ENCODE results near the gene KRTAP9-6. TPM values are rescaled to one million over a fixed set of nuclear protein-coding genes. Genes with fewer than 3 reads are reported as not detected.
"Not testable (repeated sequence)": the region's sequence is repeated elsewhere in the genome, so short reads cannot be mapped to it uniquely, and the experiment has no call there.

Gene KRTAP9-6
- not detected for total RNA-seq

GRCh38 chr17:41265078-41265477 lies at the start of gene KRTAP9-6:
TSS of gene KRTAP9-6 (plus strand) at chr17:41265378. CDS start at chr17:41265378, 0 bp downstream.
- ATAC-seq: no peak

- no peak for ATAC-seq
Measured at GRCh38 chr17:41215681-41216080, 49.5 kb upstream of the KRTAP9-6 start.

DNA sequence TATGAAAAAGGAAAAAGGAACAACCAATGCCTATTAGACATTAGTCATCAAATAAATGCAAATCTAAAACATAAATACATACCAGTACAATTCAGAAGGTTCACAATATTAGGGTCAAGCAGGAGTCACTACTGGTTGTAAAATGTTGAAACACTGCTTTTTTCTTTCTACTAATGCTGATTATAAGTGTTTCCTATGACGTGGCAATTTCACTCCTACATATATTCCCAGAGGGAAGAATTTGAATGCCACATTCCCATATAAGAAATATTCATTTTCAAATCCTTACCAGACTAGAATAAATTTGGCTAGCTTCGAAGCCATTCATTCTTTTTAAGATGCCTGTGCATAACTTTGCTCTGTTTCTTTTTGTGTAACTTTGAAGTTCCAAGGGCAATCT lies 41.4 kb upstream of the KRTAP9-6 start:
- no peak for ATAC-seq

DNA sequence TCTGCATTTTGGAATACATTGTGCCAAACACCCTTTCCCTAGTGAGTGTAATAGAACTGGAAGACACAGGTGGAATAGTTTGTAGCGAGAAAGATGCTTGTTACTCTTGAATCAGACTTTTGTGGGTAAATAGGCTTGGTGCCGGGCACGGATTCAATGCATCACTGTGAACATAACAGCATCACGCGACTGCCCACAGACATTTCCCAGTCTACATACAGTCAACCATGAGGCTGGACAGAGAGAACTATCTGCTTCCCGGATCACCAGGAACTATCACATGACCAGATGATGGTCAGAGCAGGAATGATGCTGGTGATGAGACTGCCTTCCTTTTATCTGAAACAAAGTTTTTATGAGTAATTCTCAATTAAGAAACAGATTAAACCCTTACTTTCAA lies 39.1 kb upstream of the KRTAP9-6 start:
- ATAC-seq: no peak

GRCh38 chr17:41226598-41227095 lies 38.5 kb upstream of the KRTAP9-6 start, which contains the start of gene KRTAP9-2:
TSS of gene KRTAP9-2 (plus strand) at chr17:41226648. CDS start at chr17:41226655, 7 bp downstream.
- not testable (repeated sequence) for ATAC-seq

DNA sequence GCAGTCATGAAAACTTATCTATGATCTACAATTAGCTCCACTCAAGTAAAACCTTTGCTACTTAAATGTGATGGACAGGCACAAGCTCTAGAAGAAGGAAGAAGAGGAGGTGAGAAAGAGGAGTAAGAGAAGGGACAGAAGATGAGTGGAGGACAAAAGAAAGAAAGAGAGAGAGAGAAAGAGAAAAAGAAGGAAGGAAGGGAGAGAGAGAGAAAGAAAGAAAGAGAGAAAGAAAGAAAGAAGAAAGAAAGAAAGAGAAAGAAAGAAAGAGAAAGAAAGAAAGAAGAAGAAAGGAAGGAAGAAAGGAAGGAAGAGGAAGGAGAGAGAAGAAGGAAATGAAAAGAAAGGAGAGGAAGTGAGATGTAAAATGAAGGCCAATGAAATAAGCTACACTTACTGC lies 35.1 kb upstream of the KRTAP9-6 start:
- ATAC-seq: no peak

DNA sequence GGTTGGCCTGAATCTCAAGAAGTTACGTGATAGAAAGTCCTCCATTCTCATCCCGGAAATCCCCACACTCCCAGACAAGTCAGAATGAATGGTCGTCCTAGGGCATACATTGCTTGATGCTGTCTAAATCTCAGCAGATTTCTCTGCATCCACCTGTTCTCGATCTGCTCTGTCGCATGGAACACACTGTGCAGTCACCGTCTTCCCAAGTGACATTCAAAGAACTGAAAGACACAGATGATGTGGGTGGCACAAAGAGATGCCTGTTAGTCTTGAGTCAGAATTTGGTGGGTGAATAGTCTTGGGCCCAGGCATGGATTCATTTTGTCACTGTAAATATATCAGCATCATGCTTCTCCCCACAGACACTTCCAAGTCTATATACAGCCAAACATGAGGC lies 33.4 kb upstream of the KRTAP9-6 start:
- no peak for ATAC-seq

- ATAC-seq: not testable (repeated sequence)
Measured at GRCh38 chr17:41232399-41233105, 32.6 kb upstream of the KRTAP9-6 start, which contains the start of gene KRTAP9-3. TSS of gene KRTAP9-3 (plus strand) at chr17:41232449. CDS start at chr17:41232502, 53 bp downstream.

DNA sequence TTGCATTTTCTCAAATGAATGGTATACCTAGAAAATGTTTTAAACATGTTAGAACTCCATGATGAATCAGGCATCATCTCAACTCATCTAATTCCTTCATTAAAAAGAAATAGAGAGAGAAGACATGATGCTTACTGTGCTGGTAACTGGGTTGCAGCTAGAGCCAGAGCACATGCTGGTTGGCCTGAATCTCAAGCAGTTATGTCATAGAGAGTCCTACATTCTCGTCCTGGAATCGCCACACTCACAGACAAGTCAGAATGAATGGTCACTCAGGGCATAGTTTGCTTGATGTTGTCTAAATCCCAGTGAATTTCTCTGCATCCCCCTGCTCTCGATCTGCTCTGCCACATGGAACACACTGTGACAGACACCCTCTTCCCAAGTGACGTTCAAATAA lies 28.1 kb upstream of the KRTAP9-6 start:
- not testable (repeated sequence) for ATAC-seq

DNA sequence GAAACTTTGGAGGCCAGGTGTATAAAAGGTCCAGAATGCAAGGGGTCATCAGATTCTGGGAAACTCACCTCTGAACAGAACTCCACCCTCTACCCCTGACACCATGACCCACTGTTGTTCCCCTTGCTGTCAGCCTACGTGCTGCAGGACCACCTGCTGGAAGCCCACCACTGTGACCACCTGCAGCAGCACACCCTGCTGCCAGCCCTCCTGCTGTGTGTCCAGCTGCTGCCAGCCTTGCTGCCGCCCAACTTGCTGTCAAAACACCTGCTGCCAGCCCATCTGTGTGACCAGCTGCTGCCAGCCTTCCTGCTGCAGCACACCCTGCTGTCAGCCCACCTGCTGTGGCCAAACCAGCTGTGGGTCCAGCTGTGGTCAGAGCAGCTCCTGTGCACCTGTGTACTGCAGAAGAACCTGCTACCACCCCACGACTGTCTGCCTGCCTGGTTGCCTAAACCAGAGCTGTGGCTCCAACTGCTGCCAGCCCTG lies 27.2 kb upstream of the KRTAP9-6 start, which contains the start of gene KRTAP9-8:
KRTAP9-8 (plus strand) TSS at position 51 of the 489 bp plus-strand sequence; CDS start at position 104, 53 bp downstream.
- ATAC-seq: not testable (repeated sequence)

GRCh38 chr17:41246995-41247787 lies 18.0 kb upstream of the KRTAP9-6 start:
- not testable (repeated sequence) for ATAC-seq

DNA sequence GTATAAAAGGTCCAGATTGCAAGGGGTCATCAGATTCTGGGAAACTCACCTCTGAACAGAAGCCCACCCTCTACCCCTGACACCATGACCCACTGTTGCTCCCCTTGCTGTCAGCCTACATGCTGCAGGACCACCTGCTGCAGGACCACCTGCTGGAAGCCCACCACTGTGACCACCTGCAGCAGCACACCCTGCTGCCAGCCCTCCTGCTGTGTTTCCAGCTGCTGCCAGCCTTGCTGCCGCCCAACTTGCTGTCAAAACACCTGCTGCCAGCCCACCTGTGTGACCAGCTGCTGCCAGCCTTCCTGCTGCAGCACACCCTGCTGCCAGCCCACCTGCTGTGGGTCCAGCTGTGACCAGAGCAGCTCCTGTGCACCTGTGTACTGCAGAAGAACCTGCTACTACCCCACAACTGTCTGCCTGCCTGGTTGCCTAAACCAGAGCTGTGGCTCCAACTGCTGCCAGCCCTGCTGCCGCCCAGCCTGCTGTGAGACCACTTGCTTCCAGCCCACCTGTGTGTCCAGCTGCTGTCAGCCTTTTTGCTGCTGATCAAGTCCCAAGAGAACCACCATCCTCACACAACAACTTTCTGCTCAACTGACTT lies 15.4 kb upstream of the KRTAP9-6 start, which contains the start of gene KRTAP9-4:
KRTAP9-4 (plus strand) TSS at position 51 of the 604 bp plus-strand sequence; CDS start at position 85, 34 bp downstream.
- ATAC-seq: not testable (repeated sequence)

DNA sequence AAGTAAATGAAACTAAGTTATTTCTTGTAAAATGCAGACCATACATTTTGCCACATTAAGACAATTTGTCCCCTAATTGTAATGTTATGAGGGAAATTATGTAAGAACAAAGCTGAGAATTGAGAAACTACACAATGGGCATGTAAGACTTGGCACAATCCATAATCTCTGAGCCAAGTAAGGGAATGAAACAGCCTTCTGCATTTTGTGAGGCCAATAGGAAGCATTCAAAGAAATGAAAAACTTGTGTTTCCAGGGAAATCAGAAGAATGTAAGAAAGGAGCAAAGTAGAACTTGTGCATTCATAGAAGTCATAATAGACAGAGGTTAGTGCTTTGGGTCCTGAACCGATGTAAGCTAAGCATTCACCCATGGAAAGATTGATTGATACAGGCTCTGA lies 13.9 kb upstream of the KRTAP9-6 start:
- ATAC-seq: no peak

DNA sequence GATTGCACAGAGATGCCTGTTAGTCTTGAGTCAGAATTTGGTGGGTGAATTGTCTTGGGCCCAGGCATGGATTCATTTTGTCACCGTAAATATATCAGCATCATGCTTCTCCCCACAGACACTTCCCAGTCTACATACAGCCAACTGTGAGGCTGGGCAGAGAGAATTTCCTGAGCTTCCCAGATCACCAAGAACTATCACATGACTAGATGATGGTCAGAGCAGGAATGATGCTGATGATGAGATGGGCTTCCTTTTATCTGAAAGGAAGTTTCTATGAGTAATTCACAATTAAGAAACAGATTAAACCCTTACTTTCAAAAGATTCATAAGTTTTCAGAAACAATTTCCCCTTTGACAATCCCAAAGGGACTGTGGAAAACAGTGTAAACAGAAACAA lies 10.3 kb upstream of the KRTAP9-6 start:
- no peak for ATAC-seq

GRCh38 chr17:41255381-41256290 lies 9.5 kb upstream of the KRTAP9-6 start, which contains the start of gene KRTAP9-9:
TSS of gene KRTAP9-9 (plus strand) at chr17:41255384.
- not testable (repeated sequence) for ATAC-seq

GRCh38 chr17:41256291-41256685 lies 8.9 kb upstream of the KRTAP9-6 start:
- ATAC-seq: no peak

GRCh38 chr17:41258406-41258805 lies 6.8 kb upstream of the KRTAP9-6 start:
- no peak for ATAC-seq

DNA sequence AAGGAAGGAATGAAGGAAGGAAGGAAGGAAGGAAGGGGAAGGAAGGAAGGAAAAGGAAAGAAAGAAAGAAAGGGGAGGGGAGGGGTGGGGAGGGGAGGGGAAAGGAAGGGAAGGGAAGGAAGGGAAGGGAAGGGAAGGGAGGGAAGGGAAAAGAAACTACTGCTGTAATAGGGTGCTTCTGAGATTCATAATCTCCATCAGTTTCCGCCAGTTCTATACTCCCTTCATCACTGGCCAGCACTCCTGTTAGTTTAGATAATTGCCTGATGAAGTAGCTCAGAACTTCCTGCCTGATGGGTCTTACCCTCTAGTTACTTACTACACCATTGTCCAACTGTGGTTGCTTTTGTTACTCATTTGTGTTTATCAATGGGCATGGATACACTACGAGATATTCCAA lies 2.0 kb upstream of the KRTAP9-6 start:
- ATAC-seq: no peak

- no peak for ATAC-seq
Measured at GRCh38 chr17:41264599-41264998, 579 bp upstream of the KRTAP9-6 start.

DNA sequence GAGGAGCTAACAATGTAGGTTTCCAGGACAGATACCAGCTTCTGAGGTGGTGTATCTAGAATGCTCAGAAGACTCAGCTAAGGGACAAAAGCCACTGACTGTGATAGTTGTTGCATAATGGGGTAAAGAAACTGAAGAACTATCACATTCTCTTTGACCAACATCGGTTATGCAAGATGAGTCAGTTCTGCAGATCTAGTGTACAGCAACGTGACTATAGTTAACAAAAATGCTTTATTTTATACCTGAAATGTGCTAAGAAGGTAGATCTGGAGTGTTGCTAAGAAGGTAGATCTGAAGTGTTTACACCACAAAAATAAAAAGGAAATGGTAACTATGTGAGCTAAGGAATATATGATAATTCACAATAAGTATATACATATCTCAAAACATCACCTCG lies 2.5 kb downstream of the KRTAP9-6 start:
- no peak for ATAC-seq

- ATAC-seq: not testable (repeated sequence)
Measured at GRCh38 chr17:41271323-41271722, 6.1 kb downstream of the KRTAP9-6 start.
